ENCODE data around the gene ZBTB44.
"Not testable (repeated sequence)": the region's sequence is repeated elsewhere in the genome, so short reads cannot be mapped to it uniquely, and the experiment has no call there.

The ZBTB44 gene

GRCh38 chr11:130310622-130311021 lies 4.1 kb downstream of the ZBTB44 start:
- DNase-seq, result no peak

- DNase-seq, result no peak
These were observed 5.8 kb downstream of the ZBTB44 start for GRCh38 chr11:130308886-130309285.

GRCh38 chr11:130308059-130308458 lies 6.7 kb downstream of the ZBTB44 start:
- no peak for DNase-seq

- DNase-seq, result no peak
These were observed 10.1 kb downstream of the ZBTB44 start for GRCh38 chr11:130304651-130305050.

- no peak for DNase-seq
These were observed 13.7 kb downstream of the ZBTB44 start for GRCh38 chr11:130301002-130301401.

GRCh38 chr11:130300567-130300966 lies 14.2 kb downstream of the ZBTB44 start:
- no peak for DNase-seq

GRCh38 chr11:130299978-130300377 lies 14.7 kb downstream of the ZBTB44 start:
- DNase-seq, result no peak

- DNase-seq, result no peak
These were observed 19.1 kb downstream of the ZBTB44 start for GRCh38 chr11:130295657-130296056.

GRCh38 chr11:130282111-130282510 lies 32.6 kb downstream of the ZBTB44 start:
- no peak for DNase-seq

- not testable (repeated sequence) for DNase-seq
These were observed 33.4 kb downstream of the ZBTB44 start for GRCh38 chr11:130281341-130281740.

- no peak for DNase-seq
These were observed 34.7 kb downstream of the ZBTB44 start for GRCh38 chr11:130279989-130280388.

GRCh38 chr11:130278745-130279144 lies 36.0 kb downstream of the ZBTB44 start:
- no peak for DNase-seq

- no peak for DNase-seq
These were observed 36.6 kb downstream of the ZBTB44 start for GRCh38 chr11:130278151-130278550.

GRCh38 chr11:130272336-130272735 lies 42.4 kb downstream of the ZBTB44 start:
- no peak for DNase-seq

GRCh38 chr11:130269326-130269943 lies 45.3 kb downstream of the ZBTB44 start:
- no peak for DNase-seq

GRCh38 chr11:130263351-130263750 lies 51.4 kb downstream of the ZBTB44 start:
- DNase-seq, result no peak

GRCh38 chr11:130262424-130262823 lies 52.3 kb downstream of the ZBTB44 start:
- DNase-seq, result no peak

GRCh38 chr11:130261571-130261970 lies 53.1 kb downstream of the ZBTB44 start:
- no peak for DNase-seq

GRCh38 chr11:130260742-130261141 lies 54.0 kb downstream of the ZBTB44 start:
- no peak for DNase-seq

GRCh38 chr11:130260080-130260627 lies 54.6 kb downstream of the ZBTB44 start:
- no peak for DNase-seq

- not testable (repeated sequence) for DNase-seq
These were observed 63.0 kb downstream of the ZBTB44 start for GRCh38 chr11:130251763-130252162.

GRCh38 chr11:130249929-130250328 lies 64.8 kb downstream of the ZBTB44 start:
- not testable (repeated sequence) for DNase-seq

GRCh38 chr11:130249371-130249770 lies 65.3 kb downstream of the ZBTB44 start:
- no peak for DNase-seq

GRCh38 chr11:130247319-130247718 lies 67.4 kb downstream of the ZBTB44 start:
- DNase-seq, result no peak

GRCh38 chr11:130246738-130247137 lies 68.0 kb downstream of the ZBTB44 start:
- DNase-seq, result no peak

All from CD4-positive, alpha-beta T cell treated with Interferon alpha-2 for 1 hour (primary cell).